Testis (tissue), 3 donors: Measurements from ENCODE around the gene SMTNL1. TPM values are rescaled to one million over a fixed set of nuclear protein-coding genes. Genes with fewer than 3 reads are reported as not detected.

Experiments used
- DNase-seq: peaks from one replicate; pipeline ENCODE4 v3.0.0-alpha.2; 2019
- H3K27ac ChIP-seq, 2 donors: fragments of 200-600 bp; sonication (generic); one replicate each; pipeline ENCODE4 v1.5.1; 2019
- H3K27me3 ChIP-seq: fragments of 200-600 bp; sonication (generic); one replicate; pipeline ENCODE4 v1.5.1; 2019
- H3K36me3 ChIP-seq: fragments of 200-600 bp; sonication (generic); one replicate; pipeline ENCODE4 v1.5.1; 2017; ENCODE audit warnings: low read depth; ENCODE audit errors: missing control alignments
- H3K4me1 ChIP-seq: fragments of 200-600 bp; sonication (generic); one replicate; pipeline ENCODE4 v1.5.1; 2019
- H3K4me3 ChIP-seq, 2 donors: fragments of 200-600 bp; sonication (generic); one replicate each; pipeline ENCODE4 v1.5.1; 2017 to 2019
- H3K9me3 ChIP-seq: fragments of 200-600 bp; sonication (generic); one replicate; pipeline ENCODE4 v1.5.1; 2017
- POLR2A ChIP-seq: fragments of 450-650 bp; IDR thresholded peaks from one replicate; pipeline ENCODE4 v1.6.1; 2017; ENCODE audit warnings: antibody characterized with exemption, mild to moderate bottlenecking, moderate library complexity
- WGBS, 2 donors: methylation state at CpG; one replicate each; pipeline ENCODE4 v1.1.5; 2018; 5-methylcytosine and 5-hydroxymethylcytosine counted together
- intact Hi-C: fragments of 100-400 bp; cut with DNase I; formaldehyde crosslinking; loops from one replicate; pipeline ENCODE4 v1.15.1; 2023; ENCODE audit warnings: low total_unique reads
- polyA plus RNA-seq: library from polyadenylated mRNA; stranded (reverse); fragments of 350-450 nt; fragmentation: Illumina TruSeq; extraction: RNeasy Lipid Tissue Mini Kit (QIAGEN cat#74804); gene quantifications from one replicate; pipeline ENCODE4 v1.2.3, GENCODE V29; 2014; ENCODE audit warnings: low read depth, low replicate concordance; ENCODE audit not compliant: insufficient read depth
- total RNA-seq, 2 donors: library from RNA; depleted of rRNA; stranded (reverse); fragments of >200 nt; gene quantifications; one replicate each; pipeline ENCODE4 v1.2.3, GENCODE V29; 2016
- TF ChIP-seq, protein P1 (sequence below), 3 experiments: fragments of 450-650 bp in 2 of 3; fragments of 200-600 bp in 1 of 3; sonication (generic) in 1 of 3; IDR thresholded peaks; one replicate each; pipeline ENCODE4 v1.5.1; 2016 to 2019; ENCODE audit warnings: antibody characterized with exemption in 3 of 3, mild to moderate bottlenecking in 2 of 3, moderate library complexity in 1 of 3

SMTNL1 gene
- total and polyA plus RNA-seq, 3 donors from 2014 or later: 0.37 to 2.0 (median 0.47) TPM

DNA sequence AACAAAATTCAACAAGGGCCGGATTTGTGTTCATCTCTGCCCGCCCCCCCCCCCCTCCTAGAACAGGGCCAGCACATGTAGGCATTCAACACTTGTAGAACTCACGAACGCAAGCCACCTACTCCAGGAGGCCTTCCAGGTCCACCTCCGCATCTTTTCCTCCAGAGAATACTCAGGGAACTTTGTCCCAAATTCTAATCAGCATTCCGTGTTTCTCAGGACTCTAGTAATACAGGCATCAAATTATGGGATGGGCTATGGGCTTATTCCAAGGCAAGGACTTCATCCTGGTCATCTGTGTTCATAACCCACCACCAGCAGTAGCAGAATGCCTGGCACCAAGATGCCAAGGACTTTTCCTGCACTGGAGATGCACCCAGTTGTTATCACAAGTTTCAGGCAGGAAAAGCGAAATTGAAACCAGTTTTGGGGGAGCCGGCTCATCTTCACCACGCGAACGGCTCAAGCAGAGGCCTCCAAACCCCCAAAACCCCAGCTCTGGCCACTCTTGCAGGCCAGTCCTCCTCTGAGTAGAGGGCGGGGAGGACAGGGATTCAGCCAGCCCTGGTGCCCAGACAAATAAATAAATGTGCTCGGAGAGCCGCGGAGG lies 29.6 kb downstream of the SMTNL1 start:
- Histone ChIP-seq H3K4me1 (peaks cover 22% of the 10 kb centered on the region), H3K36me3 (no peaks in the 10 kb centered on the region), H3K9me3 (no peaks in the 10 kb centered on the region), H3K27me3 (no peaks in the 10 kb centered on the region), H3K4me3 (peak overlapping the region; percentile 65 to 85), H3K27ac (peak overlapping the region; percentile 79 to 90)
- WGBS, 2 donors: 2 to 4% methylated on average over 14 of the region's 15 CpGs
- intact Hi-C loops: loop anchor here (5.0 kb wide), 1 partner anchor 70 kb away; no protein-coding TSS in a partner anchor
- TF ChIP-seq, protein P1, sequence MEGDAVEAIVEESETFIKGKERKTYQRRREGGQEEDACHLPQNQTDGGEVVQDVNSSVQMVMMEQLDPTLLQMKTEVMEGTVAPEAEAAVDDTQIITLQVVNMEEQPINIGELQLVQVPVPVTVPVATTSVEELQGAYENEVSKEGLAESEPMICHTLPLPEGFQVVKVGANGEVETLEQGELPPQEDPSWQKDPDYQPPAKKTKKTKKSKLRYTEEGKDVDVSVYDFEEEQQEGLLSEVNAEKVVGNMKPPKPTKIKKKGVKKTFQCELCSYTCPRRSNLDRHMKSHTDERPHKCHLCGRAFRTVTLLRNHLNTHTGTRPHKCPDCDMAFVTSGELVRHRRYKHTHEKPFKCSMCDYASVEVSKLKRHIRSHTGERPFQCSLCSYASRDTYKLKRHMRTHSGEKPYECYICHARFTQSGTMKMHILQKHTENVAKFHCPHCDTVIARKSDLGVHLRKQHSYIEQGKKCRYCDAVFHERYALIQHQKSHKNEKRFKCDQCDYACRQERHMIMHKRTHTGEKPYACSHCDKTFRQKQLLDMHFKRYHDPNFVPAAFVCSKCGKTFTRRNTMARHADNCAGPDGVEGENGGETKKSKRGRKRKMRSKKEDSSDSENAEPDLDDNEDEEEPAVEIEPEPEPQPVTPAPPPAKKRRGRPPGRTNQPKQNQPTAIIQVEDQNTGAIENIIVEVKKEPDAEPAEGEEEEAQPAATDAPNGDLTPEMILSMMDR (IDR thresholded peaks at IDR 0.05): no peak
- no peak for TF ChIP-seq POLR2A
- peak; percentile 34 for DNase-seq

DNA sequence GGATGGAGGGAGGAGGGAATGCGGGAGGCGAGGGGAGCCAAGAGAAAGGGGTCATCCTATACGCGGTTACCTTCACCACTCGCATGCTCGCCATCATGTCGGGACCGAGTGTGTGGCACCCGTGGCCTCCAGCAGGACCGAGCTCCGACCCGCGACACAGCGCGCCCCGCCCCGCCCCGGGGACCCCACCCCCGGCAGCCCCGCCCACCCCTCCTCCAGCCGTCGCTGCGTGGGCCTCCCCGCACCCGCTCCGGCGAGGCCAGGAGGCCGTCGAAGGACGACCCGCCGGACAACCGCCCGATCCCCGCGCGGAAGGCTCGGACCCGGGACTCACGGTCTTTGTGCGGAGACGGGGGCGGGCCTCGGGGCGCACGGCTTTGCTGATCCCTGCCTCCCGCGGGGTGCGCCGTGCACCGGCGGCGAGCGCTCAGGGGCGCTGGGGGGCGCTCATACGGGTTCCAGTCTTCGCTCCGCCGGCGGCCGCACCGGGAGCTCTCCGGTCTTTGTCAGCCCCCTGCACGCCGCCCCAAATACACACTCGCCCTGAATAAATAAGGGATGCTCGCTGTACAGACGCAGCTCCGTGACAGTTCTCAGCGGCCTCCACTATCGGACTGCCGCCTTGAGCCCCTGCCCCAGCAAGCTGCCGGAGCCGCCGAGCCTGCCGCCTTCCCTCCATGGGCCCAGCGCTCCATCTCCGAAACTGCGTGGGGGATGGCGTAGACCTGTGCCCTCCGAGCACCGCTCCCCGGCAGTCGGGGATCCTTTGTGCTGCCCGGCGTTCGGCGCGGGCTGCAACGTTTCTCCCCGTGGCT lies 30.3 kb downstream of the SMTNL1 start, which contains the start of gene UBE2L6:
UBE2L6 (minus strand) TSS at position 158 of the 815 bp plus-strand sequence; CDS start at position 97, 61 bp downstream.
- intact Hi-C loops: loop anchor here (5.0 kb wide), 1 partner anchor 70 kb away; no protein-coding TSS in a partner anchor
- H3K27me3 ChIP-seq: no peaks in the 10 kb centered on the region
- H3K36me3 ChIP-seq: no peaks in the 10 kb centered on the region
- H3K4me1 ChIP-seq: peaks cover 22% of the 10 kb centered on the region
- H3K4me3 ChIP-seq: peak within 1 kb of the TSS; percentile 65 to 85
- peak; percentile 84 for DNase-seq
- TF ChIP-seq, protein P1 (IDR thresholded peaks at IDR 0.05): peak in 1 of 3 experiments; percentile 86
- TF ChIP-seq POLR2A: no peak
- 0% methylated on average over 11 to 61 of the region's 92 CpGs for WGBS, 2 donors
- H3K27ac ChIP-seq: peak within 1 kb of the TSS; percentile 79 to 90
- no peaks in the 10 kb centered on the region for H3K9me3 ChIP-seq

DNA sequence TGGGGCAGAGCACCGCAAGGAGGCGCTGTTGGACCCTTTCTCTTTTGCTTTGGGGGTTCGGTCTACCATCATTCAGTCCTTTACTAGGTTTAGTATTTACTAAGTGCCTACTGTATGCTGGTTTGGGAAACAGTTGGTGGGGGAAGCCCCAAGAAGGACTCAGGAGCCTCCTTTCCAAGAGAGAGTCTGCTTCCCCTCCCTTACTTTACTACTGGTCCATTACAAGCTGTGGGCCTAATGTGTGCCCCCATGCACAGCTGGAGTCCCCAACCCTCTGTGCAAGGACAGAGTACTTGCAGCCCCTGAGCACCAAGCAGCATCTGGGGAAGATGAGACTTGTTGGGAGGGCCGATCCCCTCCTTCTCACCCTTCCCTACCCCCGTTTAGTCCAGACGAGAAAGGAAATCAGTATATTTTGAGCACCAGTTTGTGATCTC lies 31.0 kb downstream of the SMTNL1 start:
- H3K4me3 ChIP-seq: peak overlapping the region; percentile 65 to 85
- intact Hi-C loops: loop anchor here (5.0 kb wide), 1 partner anchor 69 kb away; no protein-coding TSS in a partner anchor
- no peaks in the 10 kb centered on the region for H3K9me3 ChIP-seq
- no peak for DNase-seq
- H3K36me3 ChIP-seq: no peaks in the 10 kb centered on the region
- 17 to 25% methylated on average over 6 of the region's 6 CpGs for whole genome bisulfite sequencing, 2 donors
- TF ChIP-seq POLR2A: no peak
- TF ChIP-seq, protein P1 (IDR thresholded peaks at IDR 0.05): peak in 2 of 3 experiments; percentile 82 to 90
- peak overlapping the region; percentile 79 to 90 for H3K27ac ChIP-seq
- H3K4me1 ChIP-seq: peaks cover 22% of the 10 kb centered on the region
- H3K27me3 ChIP-seq: no peaks in the 10 kb centered on the region

DNA sequence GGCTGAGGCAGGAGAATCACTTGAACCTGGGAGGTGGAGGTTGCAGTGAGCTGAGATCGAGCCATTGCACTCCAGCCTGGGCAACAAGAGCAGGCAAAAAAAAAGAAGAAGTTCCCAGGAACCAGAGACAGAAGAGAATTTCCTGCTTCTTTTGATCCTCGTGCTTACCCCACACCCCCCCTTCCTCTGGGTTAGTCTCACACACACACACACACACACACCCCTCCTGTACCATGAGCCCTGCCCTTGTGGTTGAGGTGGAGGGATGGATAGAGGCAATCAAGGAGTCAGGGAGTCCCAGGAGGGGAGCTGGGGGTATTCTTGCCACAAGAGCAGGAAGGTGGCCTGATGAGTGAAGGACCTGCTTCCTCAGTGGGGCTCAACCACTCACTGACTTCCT lies 34.2 kb downstream of the SMTNL1 start:
- WGBS, 2 donors: 61 to 63% methylated on average over 2 of the region's 2 CpGs
- DNase-seq: no peak
- Histone ChIP-seq H3K4me1 (peaks cover 11% of the 10 kb centered on the region), H3K36me3 (no peaks in the 10 kb centered on the region), H3K27me3 (no peaks in the 10 kb centered on the region), H3K4me3 (no peak overlapping the region), H3K27ac (no peak overlapping the region), H3K9me3 (no peaks in the 10 kb centered on the region)
- intact Hi-C loops: no loop called here
- TF ChIP-seq, protein P1 (IDR thresholded peaks at IDR 0.05): no peak
- TF ChIP-seq POLR2A: no peak
